Calu3 (cell line): ENCODE data around the gene COL15A1. TPM values are rescaled to one million over a fixed set of nuclear protein-coding genes. Genes with fewer than 3 reads are reported as not detected.
A peak's percentile ranks its signal among the peaks of the same experiment; 100 is the strongest.

Experiments
- BruUV-seq: library from RNA; stranded (reverse); fragments of 400-500 nt; replicated peaks from 2 replicates; lab custom pipeline; 2021; lab: Mats Ljungman, UMichigan
- CTCF ChIA-PET: fragments of 300-600 bp; sonication (Branson Sonifier 250); formaldehyde crosslinking; loops from one replicate; lab custom pipeline; 2022; ENCODE audit warnings: antibody characterized with exemption; lab: Charles Lee
- DNase-seq: peaks from one replicate; pipeline ENCODE4 v3.0.0; 2022
- H3K27ac Mint-ChIP-seq: one replicate; pipeline ENCODE4 v1.8.0; 2022; ENCODE audit warnings: mixed read lengths; ENCODE audit not compliant: unreplicated experiment
- H3K27me3 Mint-ChIP-seq: one replicate; pipeline ENCODE4 v1.8.0; 2022; ENCODE audit warnings: mixed read lengths; ENCODE audit not compliant: unreplicated experiment
- H3K36me3 Mint-ChIP-seq: one replicate; pipeline ENCODE4 v1.8.0; 2022; ENCODE audit warnings: mild to moderate bottlenecking, moderate library complexity, mixed read lengths; ENCODE audit not compliant: insufficient read depth, unreplicated experiment
- H3K4me1 Mint-ChIP-seq: one replicate; pipeline ENCODE4 v1.8.0; 2022; ENCODE audit warnings: mild to moderate bottlenecking, low read depth, mixed read lengths; ENCODE audit not compliant: unreplicated experiment
- H3K4me3 Mint-ChIP-seq: one replicate; pipeline ENCODE4 v1.8.0; 2022; ENCODE audit warnings: mild to moderate bottlenecking, low read depth, moderate library complexity, mixed read lengths; ENCODE audit not compliant: unreplicated experiment
- H3K9me3 Mint-ChIP-seq: one replicate; pipeline ENCODE4 v1.8.0; 2022; ENCODE audit warnings: low read depth, mixed read lengths; ENCODE audit not compliant: unreplicated experiment
- CTCF ChIP-seq: fragments of 200-600 bp; IDR thresholded peaks from one replicate; pipeline ENCODE4 v1.8.0; 2022; ENCODE audit warnings: antibody characterized with exemption; ENCODE audit not compliant: unreplicated experiment
- intact Hi-C: fragments of 100-400 bp; cut with micrococcal nuclease; formaldehyde crosslinking; loops from one replicate; pipeline ENCODE4 v1.10.0; 2022; ENCODE audit not compliant: unreplicated experiment
- total RNA-seq: library from RNA; stranded (reverse); gene quantifications from 2 replicates; pipeline ENCODE4 v1.2.3, GENCODE V29; 2022

The COL15A1 gene
- total RNA-seq, 1 experiment from 2014 or later = not detected

- CTCF ChIA-PET = no interaction called here
- peaks cover 12% of the 10 kb centered on the region for H3K4me1 Mint-ChIP-seq
- DNase-seq = no peak
- H3K9me3 Mint-ChIP-seq = no peaks in the 10 kb centered on the region
- intact Hi-C loops = no loop called here
- H3K27me3 Mint-ChIP-seq = peaks cover 12% of the 10 kb centered on the region
- no peak overlapping the region for H3K27ac Mint-ChIP-seq
- peaks cover 26% of the 10 kb centered on the region for H3K36me3 Mint-ChIP-seq
- no peak for TF ChIP-seq CTCF
- H3K4me3 Mint-ChIP-seq = peak overlapping the region; percentile 77
- BruUV-seq = no TSS peak
These were observed 159.6 kb downstream of the COL15A1 start for GRCh38 chr9:99103054-99103895.

- peak overlapping the region; percentile 77 for H3K4me3 Mint-ChIP-seq
- no peaks in the 10 kb centered on the region for H3K9me3 Mint-ChIP-seq
- CTCF ChIA-PET = no interaction called here
- H3K27ac Mint-ChIP-seq = peak overlapping the region; percentile 36
- no peak for DNase-seq
- no peak for TF ChIP-seq CTCF
- H3K27me3 Mint-ChIP-seq = peaks cover 5% of the 10 kb centered on the region
- intact Hi-C loops = no loop called here
- BruUV-seq = no TSS peak
- peaks cover 12% of the 10 kb centered on the region for H3K4me1 Mint-ChIP-seq
- H3K36me3 Mint-ChIP-seq = peaks cover 26% of the 10 kb centered on the region
These were observed 160.3 kb downstream of the COL15A1 start for GRCh38 chr9:99103901-99104458.

- intact Hi-C loops = no loop called here
- no peaks in the 10 kb centered on the region for H3K27me3 Mint-ChIP-seq
- peak within 1 kb of the TSS; percentile 77 for H3K4me3 Mint-ChIP-seq
- peaks cover 12% of the 10 kb centered on the region for H3K4me1 Mint-ChIP-seq
- H3K9me3 Mint-ChIP-seq = no peaks in the 10 kb centered on the region
- H3K36me3 Mint-ChIP-seq = peaks cover 26% of the 10 kb centered on the region
- TF ChIP-seq CTCF = no peak
- DNase-seq = peak; percentile 92
- BruUV-seq = no TSS peak
- CTCF ChIA-PET = interaction anchor here (0.7 kb wide), 1 partner anchor 82 kb away, joined by 3 read pairs; no protein-coding TSS in a partner anchor
- peak within 1 kb of the TSS; percentile 36 for H3K27ac Mint-ChIP-seq
These were observed 160.9 kb downstream of the COL15A1 start, which contains the start of gene TGFBR1 for GRCh38 chr9:99104459-99105151. Gene TGFBR1 (plus strand): TSS chr9:99105113. CDS start chr9:99105206, 93 bp downstream.
